Measurements from ENCODE around the gene MAST1.
A peak's percentile ranks its signal among the peaks of the same experiment; 100 is the strongest.
"Not testable (repeated sequence)": the region's sequence is repeated elsewhere in the genome, so short reads cannot be mapped to it uniquely, and the experiment has no call there.

MAST1 gene

GRCh38 chr19:12915860-12916259 lies 77.5 kb downstream of the MAST1 start:
- not testable (repeated sequence) for H3K79me1 ChIP-seq (ENCODE audit: low read length); H3K9ac ChIP-seq (ENCODE audit: low read length); H3K36me3 ChIP-seq (ENCODE audit: control insufficient read depth in 1 of 2, insufficient read depth in 2 of 2, low read length in 2 of 2); H3K4me2 ChIP-seq (ENCODE audit: low read length); H2BK5ac ChIP-seq (ENCODE audit: low read depth, low read length, poor library complexity); H2BK12ac ChIP-seq (ENCODE audit: low read length); H4K8ac ChIP-seq (ENCODE audit: low read depth, low read length); H3K23ac ChIP-seq (ENCODE audit: low read length); H3K9me3 ChIP-seq (ENCODE audit: insufficient read depth, low read depth, low read length); H3K27me3 ChIP-seq (ENCODE audit: insufficient read depth, low read length); H4K12ac ChIP-seq (ENCODE audit: low read depth, low read length); H2AK5ac ChIP-seq (ENCODE audit: low read length); H3K14ac ChIP-seq (ENCODE audit: low read length); H3K27ac ChIP-seq (ENCODE audit: low read depth, low read length); H2BK120ac ChIP-seq (ENCODE audit: insufficient read depth, low read length, poor library complexity); DNase-seq; H3K4ac ChIP-seq (ENCODE audit: low read depth, low read length); H4K91ac ChIP-seq (ENCODE audit: low read depth, low read length); H3K18ac ChIP-seq (ENCODE audit: low read length); H3K79me2 ChIP-seq (ENCODE audit: control insufficient read depth, insufficient read depth, low read length, poor library complexity); H3K4me3 ChIP-seq (ENCODE audit: low read depth, low read length); H2AFZ ChIP-seq (ENCODE audit: insufficient read depth, low read length, poor library complexity)
- WGBS (ENCODE audit: extremely low coverage, insufficient coverage, insufficient read length): no CpG with 5 or more reads among the region's 4 CpGs
- peaks cover 9 to 11% of the 10 kb centered on the region in 2 experiments for H3K4me1 ChIP-seq (ENCODE audit: control insufficient read depth in 1 of 2, insufficient read depth in 2 of 2, low read length in 2 of 2)

- Histone ChIP-seq H3K27me3 (ENCODE audit: insufficient read depth, low read length) (no peaks in the 10 kb centered on the region), H2BK5ac (ENCODE audit: low read depth, low read length, poor library complexity) (no peak overlapping the region), H2AFZ (ENCODE audit: insufficient read depth, low read length, poor library complexity) (no peak overlapping the region), H3K79me2 (ENCODE audit: control insufficient read depth, insufficient read depth, low read length, poor library complexity) (no peaks in the 10 kb centered on the region), H3K4me3 (ENCODE audit: low read depth, low read length) (peak overlapping the region; percentile 25), H4K12ac (ENCODE audit: low read depth, low read length) (no peak overlapping the region), H2BK120ac (ENCODE audit: insufficient read depth, low read length, poor library complexity) (no peak overlapping the region), H3K14ac (ENCODE audit: low read length) (no peak overlapping the region), H3K18ac (ENCODE audit: low read length) (no peak overlapping the region), H3K27ac (ENCODE audit: low read depth, low read length) (no peak overlapping the region), H3K4me2 (ENCODE audit: low read length) (no peak overlapping the region), H3K23ac (ENCODE audit: low read length) (no peak overlapping the region), H2BK12ac (ENCODE audit: low read length) (no peak overlapping the region), H3K4ac (ENCODE audit: low read depth, low read length) (no peak overlapping the region), H3K9me3 (ENCODE audit: insufficient read depth, low read depth, low read length) (peaks cover 6% of the 10 kb centered on the region), H3K4me1 (ENCODE audit: control insufficient read depth in 1 of 2, insufficient read depth in 2 of 2, low read length in 2 of 2) (peaks cover 4 to 8% of the 10 kb centered on the region in 2 experiments), H3K79me1 (ENCODE audit: low read length) (peaks cover 2% of the 10 kb centered on the region), H3K9ac (ENCODE audit: low read length) (no peak overlapping the region), H3K36me3 (ENCODE audit: control insufficient read depth in 1 of 2, insufficient read depth in 2 of 2, low read length in 2 of 2) (peaks cover 11 to 12% of the 10 kb centered on the region in 2 experiments), H4K8ac (ENCODE audit: low read depth, low read length) (no peak overlapping the region), H4K91ac (ENCODE audit: low read depth, low read length) (no peak overlapping the region), H2AK5ac (ENCODE audit: low read length) (no peak overlapping the region)
- DNase-seq: no peak
- no CpG with 5 or more reads among the region's 14 CpGs for WGBS (ENCODE audit: extremely low coverage, insufficient coverage, insufficient read length)
These were observed 79.9 kb downstream of the MAST1 start for GRCh38 chr19:12918253-12918652.

DNA sequence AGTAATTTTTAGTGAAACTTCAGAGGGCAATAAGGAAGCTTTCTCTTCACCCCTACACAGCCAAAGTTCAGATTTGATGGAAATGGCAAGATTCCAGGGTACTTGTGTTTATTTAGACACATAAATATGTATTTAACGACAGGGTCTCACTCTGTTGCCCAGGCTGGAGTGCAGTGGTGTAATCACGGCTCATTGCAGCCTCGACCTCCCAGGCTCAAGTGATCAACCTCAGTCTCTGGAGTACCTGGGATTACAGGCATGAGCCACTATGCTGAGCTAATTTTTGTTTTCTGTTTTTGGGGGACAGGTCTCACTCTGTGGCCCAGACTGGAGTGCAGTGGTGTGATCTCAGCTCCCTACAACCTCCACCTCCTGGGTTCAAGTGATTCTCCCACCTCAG lies 82.7 kb downstream of the MAST1 start:
- H2BK12ac ChIP-seq (ENCODE audit: low read length): no peak overlapping the region
- no peak overlapping the region for H4K8ac ChIP-seq (ENCODE audit: low read depth, low read length)
- DNase-seq: no peak
- no peaks in the 10 kb centered on the region for H3K27me3 ChIP-seq (ENCODE audit: insufficient read depth, low read length)
- no peak overlapping the region for H3K4me3 ChIP-seq (ENCODE audit: low read depth, low read length)
- no peak overlapping the region for H4K12ac ChIP-seq (ENCODE audit: low read depth, low read length)
- no peak overlapping the region for H2BK120ac ChIP-seq (ENCODE audit: insufficient read depth, low read length, poor library complexity)
- H2BK5ac ChIP-seq (ENCODE audit: low read depth, low read length, poor library complexity): no peak overlapping the region
- H2AFZ ChIP-seq (ENCODE audit: insufficient read depth, low read length, poor library complexity): no peak overlapping the region
- no peak overlapping the region for H3K14ac ChIP-seq (ENCODE audit: low read length)
- no peak overlapping the region for H3K4me2 ChIP-seq (ENCODE audit: low read length)
- no peak overlapping the region for H2AK5ac ChIP-seq (ENCODE audit: low read length)
- H3K4me1 ChIP-seq (ENCODE audit: control insufficient read depth in 1 of 2, insufficient read depth in 2 of 2, low read length in 2 of 2): peaks cover 3% of the 10 kb centered on the region in 2 experiments
- no peak overlapping the region for H3K18ac ChIP-seq (ENCODE audit: low read length)
- H3K9ac ChIP-seq (ENCODE audit: low read length): no peak overlapping the region
- H4K91ac ChIP-seq (ENCODE audit: low read depth, low read length): no peak overlapping the region
- peaks cover 2% of the 10 kb centered on the region for H3K79me1 ChIP-seq (ENCODE audit: low read length)
- no CpG with 5 or more reads among the region's 3 CpGs for WGBS (ENCODE audit: extremely low coverage, insufficient coverage, insufficient read length)
- H3K23ac ChIP-seq (ENCODE audit: low read length): no peak overlapping the region
- no peak overlapping the region for H3K4ac ChIP-seq (ENCODE audit: low read depth, low read length)
- H3K79me2 ChIP-seq (ENCODE audit: control insufficient read depth, insufficient read depth, low read length, poor library complexity): no peaks in the 10 kb centered on the region
- peaks cover 32 to 33% of the 10 kb centered on the region in 2 experiments for H3K36me3 ChIP-seq (ENCODE audit: control insufficient read depth in 1 of 2, insufficient read depth in 2 of 2, low read length in 2 of 2)
- peak overlapping the region; percentile 32 for H3K27ac ChIP-seq (ENCODE audit: low read depth, low read length)
- H3K9me3 ChIP-seq (ENCODE audit: insufficient read depth, low read depth, low read length): peaks cover 6% of the 10 kb centered on the region

GRCh38 chr19:12922959-12923358 lies 84.6 kb downstream of the MAST1 start:
- Histone ChIP-seq H3K79me2 (ENCODE audit: control insufficient read depth, insufficient read depth, low read length, poor library complexity) (no peaks in the 10 kb centered on the region), H3K4me1 (ENCODE audit: control insufficient read depth in 1 of 2, insufficient read depth in 2 of 2, low read length in 2 of 2) (peaks cover 3% of the 10 kb centered on the region in 2 experiments), H3K4ac (ENCODE audit: low read depth, low read length) (no peak overlapping the region), H2AFZ (ENCODE audit: insufficient read depth, low read length, poor library complexity) (no peak overlapping the region), H4K91ac (ENCODE audit: low read depth, low read length) (no peak overlapping the region), H3K4me3 (ENCODE audit: low read depth, low read length) (no peak overlapping the region), H4K8ac (ENCODE audit: low read depth, low read length) (no peak overlapping the region), H2BK5ac (ENCODE audit: low read depth, low read length, poor library complexity) (no peak overlapping the region), H2AK5ac (ENCODE audit: low read length) (no peak overlapping the region), H2BK120ac (ENCODE audit: insufficient read depth, low read length, poor library complexity) (no peak overlapping the region), H3K27ac (ENCODE audit: low read depth, low read length) (no peak overlapping the region), H3K27me3 (ENCODE audit: insufficient read depth, low read length) (no peaks in the 10 kb centered on the region), H2BK12ac (ENCODE audit: low read length) (no peak overlapping the region), H3K4me2 (ENCODE audit: low read length) (no peak overlapping the region), H3K36me3 (ENCODE audit: control insufficient read depth in 1 of 2, insufficient read depth in 2 of 2, low read length in 2 of 2) (peaks cover 44 to 45% of the 10 kb centered on the region in 2 experiments), H3K79me1 (ENCODE audit: low read length) (peaks cover 2% of the 10 kb centered on the region), H3K9me3 (ENCODE audit: insufficient read depth, low read depth, low read length) (peaks cover 8% of the 10 kb centered on the region), H3K14ac (ENCODE audit: low read length) (no peak overlapping the region), H3K9ac (ENCODE audit: low read length) (no peak overlapping the region), H3K23ac (ENCODE audit: low read length) (no peak overlapping the region), H3K18ac (ENCODE audit: low read length) (no peak overlapping the region), H4K12ac (ENCODE audit: low read depth, low read length) (no peak overlapping the region)
- DNase-seq: no peak
- no CpG with 5 or more reads among the region's 4 CpGs for WGBS (ENCODE audit: extremely low coverage, insufficient coverage, insufficient read length)
